PC-9 (cell line): ENCODE data around the gene SMAD6. TPM values are rescaled to one million over a fixed set of nuclear protein-coding genes. Genes with fewer than 3 reads are reported as not detected.

Experiments used
- BruUV-seq: library from RNA; stranded (reverse); fragments of 400-500 nt; replicated peaks from 2 replicates; lab custom pipeline; 2021; lab: Mats Ljungman, UMichigan
- CTCF ChIA-PET: fragments of 300-600 bp; sonication (Branson Sonifier 250); formaldehyde crosslinking; loops from one replicate; lab custom pipeline; 2022; ENCODE audit warnings: antibody characterized with exemption; lab: Charles Lee
- POLR2A ChIA-PET: fragments of 300-600 bp; sonication (Branson Sonifier 250); formaldehyde crosslinking; loops from one replicate; lab custom pipeline; 2022; ENCODE audit warnings: antibody characterized with exemption; ENCODE audit not compliant: unreplicated experiment; lab: Charles Lee
- DNase-seq, 2 experiments: peaks; one replicate each; pipeline versions ENCODE4 v3.0.0 to v3.0.0-alpha.2; 2015 to 2022; ENCODE audit warnings: mixed read lengths in 1 of 2
- H2AFZ ChIP-seq: fragments of 200-600 bp; sonication (generic); 2 replicates; pipeline ENCODE4 v1.8.1; 2017; ENCODE audit warnings: antibody characterized with exemption
- H3F3A ChIP-seq: fragments of 200-600 bp; sonication (generic); 2 replicates; pipeline ENCODE4 v1.8.1; 2017; ENCODE audit warnings: antibody characterized with exemption, mild to moderate bottlenecking, low read depth; ENCODE audit not compliant: insufficient read depth
- H3K27ac ChIP-seq: fragments of 200-600 bp; sonication (generic); 2 replicates; pipeline ENCODE4 v1.6.1; 2016; ENCODE audit warnings: mixed run types
- H3K27me3 ChIP-seq: fragments of 200-600 bp; sonication (generic); 2 replicates; pipeline ENCODE4 v1.6.1; 2016; ENCODE audit warnings: low read depth, mixed run types; ENCODE audit not compliant: insufficient read depth
- H3K36me3 ChIP-seq: fragments of 200-600 bp; sonication (generic); 2 replicates; pipeline ENCODE4 v1.6.1; 2016; ENCODE audit warnings: low read depth, mixed run types
- H3K4me1 ChIP-seq: fragments of 200-600 bp; sonication (generic); replicated peaks from 2 replicates; pipeline ENCODE4 v1.6.1; 2016; ENCODE audit warnings: mixed run types; ENCODE audit not compliant: insufficient read depth
- H3K4me2 ChIP-seq: fragments of 200-600 bp; sonication (generic); 2 replicates; pipeline ENCODE4 v1.6.1; 2017; ENCODE audit warnings: mixed run types
- H3K4me3 ChIP-seq: fragments of 200-600 bp; sonication (generic); 2 replicates; pipeline ENCODE4 v1.6.1; 2016; ENCODE audit warnings: mixed run types
- H3K79me2 ChIP-seq: fragments of 200-600 bp; sonication (generic); 2 replicates; pipeline ENCODE4 v1.6.1; 2017; ENCODE audit warnings: low read depth, mixed run types
- H3K9me2 ChIP-seq: fragments of 200-600 bp; sonication (generic); 2 replicates; pipeline ENCODE4 v1.8.1; 2017; ENCODE audit warnings: mild to moderate bottlenecking; ENCODE audit not compliant: insufficient read depth
- H3K9me3 ChIP-seq: fragments of 200-600 bp; sonication (generic); 2 replicates; pipeline ENCODE4 v1.8.1; 2016; ENCODE audit warnings: low read depth; ENCODE audit not compliant: insufficient read depth
- H4K20me1 ChIP-seq: fragments of 200-600 bp; sonication (generic); 2 replicates; pipeline ENCODE4 v1.8.1; 2017; ENCODE audit not compliant: insufficient read depth
- EZH2 ChIP-seq: fragments of 200-600 bp; sonication (generic); IDR thresholded peaks from 2 replicates; pipeline ENCODE4 v1.8.0; 2017; ENCODE audit warnings: antibody characterized with exemption, low read depth
- intact Hi-C: fragments of 100-400 bp; cut with micrococcal nuclease; formaldehyde crosslinking; loops from one replicate; pipeline ENCODE4 v1.10.0; 2022; ENCODE audit not compliant: unreplicated experiment
- total RNA-seq: library from RNA; stranded (reverse); gene quantifications from 2 replicates; pipeline ENCODE4 v1.2.3, GENCODE V29; 2021
- TF ChIP-seq, protein P1 (sequence below): fragments of 200-600 bp; sonication (generic); conservative IDR thresholded peaks from 2 replicates; pipeline ENCODE4 v1.6.1; 2017; ENCODE audit warnings: mixed run types, antibody characterized with exemption, mild to moderate bottlenecking, moderate library complexity

Gene SMAD6
- total RNA-seq, 1 experiment from 2014 or later = 7.1 TPM

- no TSS peak for BruUV-seq
- H3K4me2 ChIP-seq = no peak overlapping the region
- H3K27ac ChIP-seq = no peak overlapping the region
- H3K36me3 ChIP-seq = no peaks in the 10 kb centered on the region
- no peaks in the 10 kb centered on the region for H3K79me2 ChIP-seq
- H2AFZ ChIP-seq = no peak overlapping the region
- H3K9me2 ChIP-seq = no peaks in the 10 kb centered on the region
- no peaks in the 10 kb centered on the region for H3F3A ChIP-seq
- no peak for DNase-seq
- H3K4me1 ChIP-seq = no peaks in the 10 kb centered on the region
- H3K27me3 ChIP-seq = no peaks in the 10 kb centered on the region
- H3K4me3 ChIP-seq = no peak overlapping the region
- no peaks in the 10 kb centered on the region for H4K20me1 ChIP-seq
- ChIA-PET POLR2A (no interaction called here), CTCF (no interaction called here)
- TF ChIP-seq, protein P1, sequence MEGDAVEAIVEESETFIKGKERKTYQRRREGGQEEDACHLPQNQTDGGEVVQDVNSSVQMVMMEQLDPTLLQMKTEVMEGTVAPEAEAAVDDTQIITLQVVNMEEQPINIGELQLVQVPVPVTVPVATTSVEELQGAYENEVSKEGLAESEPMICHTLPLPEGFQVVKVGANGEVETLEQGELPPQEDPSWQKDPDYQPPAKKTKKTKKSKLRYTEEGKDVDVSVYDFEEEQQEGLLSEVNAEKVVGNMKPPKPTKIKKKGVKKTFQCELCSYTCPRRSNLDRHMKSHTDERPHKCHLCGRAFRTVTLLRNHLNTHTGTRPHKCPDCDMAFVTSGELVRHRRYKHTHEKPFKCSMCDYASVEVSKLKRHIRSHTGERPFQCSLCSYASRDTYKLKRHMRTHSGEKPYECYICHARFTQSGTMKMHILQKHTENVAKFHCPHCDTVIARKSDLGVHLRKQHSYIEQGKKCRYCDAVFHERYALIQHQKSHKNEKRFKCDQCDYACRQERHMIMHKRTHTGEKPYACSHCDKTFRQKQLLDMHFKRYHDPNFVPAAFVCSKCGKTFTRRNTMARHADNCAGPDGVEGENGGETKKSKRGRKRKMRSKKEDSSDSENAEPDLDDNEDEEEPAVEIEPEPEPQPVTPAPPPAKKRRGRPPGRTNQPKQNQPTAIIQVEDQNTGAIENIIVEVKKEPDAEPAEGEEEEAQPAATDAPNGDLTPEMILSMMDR = no peak
- TF ChIP-seq EZH2 = no peak
- H3K9me3 ChIP-seq = no peaks in the 10 kb centered on the region
- intact Hi-C loops = no loop called here
Observed at GRCh38 chr15:66661432-66662096, 40.5 kb upstream of the SMAD6 start.

GRCh38 chr15:66662522-66662921, 39.5 kb upstream of the SMAD6 start:
- CTCF ChIA-PET = interaction anchor here (0.5 kb wide), 1 partner anchor 39 kb away, joined by 12 read pairs; the partner anchor contains the start of gene SMAD6
- TF ChIP-seq EZH2 = no peak
- TF ChIP-seq, protein P1 = no peak
- no TSS peak for BruUV-seq

DNA sequence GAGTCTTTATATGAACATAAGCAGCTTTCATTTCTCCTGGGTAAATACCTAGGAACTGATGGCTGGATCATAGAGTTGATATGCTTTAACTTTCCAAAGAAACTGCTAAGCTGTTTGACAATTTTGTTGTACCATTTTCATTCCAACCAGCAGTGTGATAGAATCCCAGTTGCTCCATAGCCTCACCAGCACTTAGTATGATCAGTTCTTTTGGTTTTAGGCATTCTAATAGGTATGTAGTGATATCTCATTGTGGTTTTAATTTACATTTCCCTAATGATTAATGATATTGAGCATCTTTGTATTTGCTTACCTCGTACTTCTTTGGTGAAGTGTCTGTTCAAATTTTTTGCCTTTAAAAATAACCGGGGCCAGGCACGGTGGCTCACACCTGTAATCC, 38.4 kb upstream of the SMAD6 start:
- no peaks in the 10 kb centered on the region for H3K27me3 ChIP-seq
- TF ChIP-seq EZH2 = no peak
- TF ChIP-seq, protein P1 = no peak
- no peaks in the 10 kb centered on the region for H3F3A ChIP-seq
- no peaks in the 10 kb centered on the region for H3K9me3 ChIP-seq
- intact Hi-C loops = no loop called here
- no peaks in the 10 kb centered on the region for H3K9me2 ChIP-seq
- H3K4me1 ChIP-seq = no peaks in the 10 kb centered on the region
- ChIA-PET CTCF (no interaction called here), POLR2A (no interaction called here)
- H3K27ac ChIP-seq = no peak overlapping the region
- H3K79me2 ChIP-seq = no peaks in the 10 kb centered on the region
- BruUV-seq = no TSS peak
- no peak overlapping the region for H2AFZ ChIP-seq
- no peak for DNase-seq
- no peak overlapping the region for H3K4me3 ChIP-seq
- H4K20me1 ChIP-seq = no peaks in the 10 kb centered on the region
- no peak overlapping the region for H3K4me2 ChIP-seq
- H3K36me3 ChIP-seq = no peaks in the 10 kb centered on the region

More at GRCh38 chr15:66662522-66662921, 39.5 kb upstream of the SMAD6 start:
- POLR2A ChIA-PET = no interaction called here
- Histone ChIP-seq H4K20me1 (no peaks in the 10 kb centered on the region), H3K4me1 (no peaks in the 10 kb centered on the region), H3K4me3 (no peak overlapping the region), H3K9me2 (no peaks in the 10 kb centered on the region), H3K27me3 (no peaks in the 10 kb centered on the region), H3K79me2 (no peaks in the 10 kb centered on the region), H3K9me3 (no peaks in the 10 kb centered on the region), H3K36me3 (no peaks in the 10 kb centered on the region), H3K27ac (no peak overlapping the region), H3F3A (no peaks in the 10 kb centered on the region), H2AFZ (no peak overlapping the region), H3K4me2 (no peak overlapping the region)
- no peak for DNase-seq
- intact Hi-C loops = no loop called here
